ENCODE results near the gene TMEM115. TPM values are rescaled to one million over a fixed set of nuclear protein-coding genes. Genes with fewer than 3 reads are reported as not detected.

Gene TMEM115
- total and polyA plus RNA-seq, 11 donors: 20.5 to 57.3 (median 28.9) TPM

- intact Hi-C loops (cut with DNase I): no loop called here
- no peaks in the 10 kb centered on the region for H3K27me3 ChIP-seq
- 91 to 97% (median 93%) methylated on average over 12 of the region's 12 CpGs for WGBS, 4 donors
- H3K36me3 ChIP-seq: no peaks in the 10 kb centered on the region
- TF ChIP-seq POLR2A (IDR thresholded peaks at IDR 0.05) (no peak), CTCF (IDR thresholded peaks at IDR 0.05) (no peak)
- no peak for DNase-seq
- no peak for ATAC-seq
- no peaks in the 10 kb centered on the region for H3K4me1 ChIP-seq
- H3K4me3 ChIP-seq: no peak overlapping the region
- H3K27ac ChIP-seq: no peak overlapping the region
- H3K9me3 ChIP-seq: no peaks in the 10 kb centered on the region
Observed at GRCh38 chr3:50382722-50383121, 23.4 kb upstream of the TMEM115 start.

DNA sequence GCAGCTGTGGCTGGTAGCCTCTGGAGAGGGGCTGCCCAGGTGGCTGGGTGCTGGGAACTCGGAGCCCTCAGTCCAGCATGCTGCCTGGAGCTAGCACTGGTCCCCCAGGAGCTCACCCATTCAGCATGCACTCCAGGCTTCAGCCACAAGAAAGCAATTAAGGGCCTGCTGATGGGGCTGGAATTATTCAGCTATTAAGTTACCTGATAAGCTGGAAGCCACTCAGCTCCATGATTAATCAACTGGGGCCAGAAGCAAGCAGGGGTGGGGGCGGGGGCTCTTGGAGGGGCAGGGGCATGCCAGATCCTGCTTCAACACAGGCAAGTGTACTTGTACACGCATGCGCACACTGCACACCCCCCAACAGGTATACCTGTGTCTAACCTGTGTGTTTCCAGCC is 22.1 kb upstream of the TMEM115 start:
- DNase-seq (no peak), ATAC-seq (no peak)
- Histone ChIP-seq H3K36me3 (no peaks in the 10 kb centered on the region), H3K27ac (no peak overlapping the region), H3K27me3 (no peaks in the 10 kb centered on the region), H3K4me3 (no peak overlapping the region), H3K4me1 (no peaks in the 10 kb centered on the region), H3K9me3 (no peaks in the 10 kb centered on the region)
- no peak for TF ChIP-seq POLR2A (IDR thresholded peaks at IDR 0.05)
- no peak for TF ChIP-seq CTCF (IDR thresholded peaks at IDR 0.05)
- intact Hi-C loops (cut with DNase I): no loop called here
- WGBS, 4 donors: 88 to 100% (median 90%) methylated on average over 1 to 4 of the region's 4 CpGs

GRCh38 chr3:50380405-50381085 is 21.2 kb upstream of the TMEM115 start:
- 89 to 92% (median 91%) methylated on average over 17 of the region's 17 CpGs for whole genome bisulfite sequencing, 4 donors
- intact Hi-C loops (cut with DNase I): no loop called here
- H3K4me1 ChIP-seq: no peaks in the 10 kb centered on the region
- ATAC-seq: no peak
- no peak overlapping the region for H3K27ac ChIP-seq
- H3K27me3 ChIP-seq: no peaks in the 10 kb centered on the region
- no peak overlapping the region for H3K4me3 ChIP-seq
- TF ChIP-seq POLR2A (IDR thresholded peaks at IDR 0.05) (no peak), CTCF (IDR thresholded peaks at IDR 0.05) (no peak)
- H3K9me3 ChIP-seq: no peaks in the 10 kb centered on the region
- no peak for DNase-seq
- H3K36me3 ChIP-seq: no peaks in the 10 kb centered on the region

- H3K27me3 ChIP-seq: no peaks in the 10 kb centered on the region
- H3K36me3 ChIP-seq: no peaks in the 10 kb centered on the region
- no peak overlapping the region for H3K4me3 ChIP-seq
- intact Hi-C loops (cut with DNase I): no loop called here
- no peaks in the 10 kb centered on the region for H3K4me1 ChIP-seq
- H3K27ac ChIP-seq: no peak overlapping the region
- ATAC-seq (no peak), DNase-seq (no peak)
- WGBS, 4 donors: 90 to 92% (median 91%) methylated on average over 11 to 17 of the region's 17 CpGs
- no peak for TF ChIP-seq POLR2A (IDR thresholded peaks at IDR 0.05)
- TF ChIP-seq CTCF (IDR thresholded peaks at IDR 0.05): no peak
- H3K9me3 ChIP-seq: no peaks in the 10 kb centered on the region
Observed at GRCh38 chr3:50378757-50379156, 19.4 kb upstream of the TMEM115 start.

All from heart left ventricle (tissue), 16 donors.